ENCODE results near the gene RASSF8. TPM values are rescaled to one million over a fixed set of nuclear protein-coding genes. Genes with fewer than 3 reads are reported as not detected.

Gene RASSF8
- total RNA-seq, 4 donors from 2014 or later, result 93.2 to 127 (median 111) TPM

DNA sequence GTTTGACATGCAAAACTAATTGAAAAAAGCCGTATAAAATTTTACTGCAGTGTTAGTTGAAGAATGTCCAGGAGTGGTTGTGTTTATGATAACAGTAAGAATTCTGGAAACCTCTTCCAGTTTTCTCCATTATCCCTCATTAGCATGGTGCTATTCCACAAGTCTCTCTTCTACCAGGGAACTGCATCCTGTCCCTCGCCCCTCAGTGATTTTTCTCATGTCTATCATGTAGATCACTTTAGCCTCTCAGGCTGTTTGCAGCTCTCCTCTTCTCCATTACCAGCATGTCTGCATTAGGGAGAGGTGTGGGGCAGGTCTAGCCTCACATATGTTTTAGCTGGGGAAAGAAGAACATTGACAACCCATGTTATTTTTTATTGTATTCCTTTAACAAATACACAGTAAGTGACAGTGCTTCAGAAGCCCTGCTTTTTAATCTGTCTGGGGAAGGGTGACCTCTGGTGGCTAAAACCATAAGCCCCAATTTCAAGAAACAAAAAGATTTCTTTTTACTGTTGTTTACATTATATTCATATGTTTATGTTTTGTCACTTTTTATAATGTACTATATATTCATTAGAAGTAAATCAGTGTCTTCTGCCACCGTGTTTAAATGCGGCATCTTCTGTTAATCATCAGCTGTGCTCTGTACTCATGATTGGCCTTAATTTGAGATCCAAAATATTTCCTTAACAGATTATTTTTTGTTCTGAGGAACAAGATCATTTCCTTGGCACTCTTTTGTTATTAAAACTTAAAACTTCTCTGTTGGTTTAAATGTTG lies 70.7 kb downstream of the RASSF8 start:
- no peaks in the 10 kb centered on the region for H3K27me3 ChIP-seq
- no peaks in the 10 kb centered on the region for H3K36me3 ChIP-seq
- peak; percentile 28 for ATAC-seq
- H3K4me1 ChIP-seq, result peaks cover 6 to 61% (median 16%) of the 10 kb centered on the region in 3 donors
- 27 to 36% methylated on average over 4 of the region's 4 CpGs for WGBS, 2 donors (ENCODE audit: low coverage in 1 of 2)
- H3K4me3 ChIP-seq, result no peak overlapping the region
- H3K9me3 ChIP-seq, result no peaks in the 10 kb centered on the region
- no peak for TF ChIP-seq POLR2AphosphoS5 (IDR thresholded peaks at IDR 0.05)
- TF ChIP-seq, protein P1, sequence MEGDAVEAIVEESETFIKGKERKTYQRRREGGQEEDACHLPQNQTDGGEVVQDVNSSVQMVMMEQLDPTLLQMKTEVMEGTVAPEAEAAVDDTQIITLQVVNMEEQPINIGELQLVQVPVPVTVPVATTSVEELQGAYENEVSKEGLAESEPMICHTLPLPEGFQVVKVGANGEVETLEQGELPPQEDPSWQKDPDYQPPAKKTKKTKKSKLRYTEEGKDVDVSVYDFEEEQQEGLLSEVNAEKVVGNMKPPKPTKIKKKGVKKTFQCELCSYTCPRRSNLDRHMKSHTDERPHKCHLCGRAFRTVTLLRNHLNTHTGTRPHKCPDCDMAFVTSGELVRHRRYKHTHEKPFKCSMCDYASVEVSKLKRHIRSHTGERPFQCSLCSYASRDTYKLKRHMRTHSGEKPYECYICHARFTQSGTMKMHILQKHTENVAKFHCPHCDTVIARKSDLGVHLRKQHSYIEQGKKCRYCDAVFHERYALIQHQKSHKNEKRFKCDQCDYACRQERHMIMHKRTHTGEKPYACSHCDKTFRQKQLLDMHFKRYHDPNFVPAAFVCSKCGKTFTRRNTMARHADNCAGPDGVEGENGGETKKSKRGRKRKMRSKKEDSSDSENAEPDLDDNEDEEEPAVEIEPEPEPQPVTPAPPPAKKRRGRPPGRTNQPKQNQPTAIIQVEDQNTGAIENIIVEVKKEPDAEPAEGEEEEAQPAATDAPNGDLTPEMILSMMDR (IDR thresholded peaks at IDR 0.05), result peak; percentile 67 to 83 (median 76)
- H3K27ac ChIP-seq, result peak overlapping the region; percentile 1 to 29 (median 16)

DNA sequence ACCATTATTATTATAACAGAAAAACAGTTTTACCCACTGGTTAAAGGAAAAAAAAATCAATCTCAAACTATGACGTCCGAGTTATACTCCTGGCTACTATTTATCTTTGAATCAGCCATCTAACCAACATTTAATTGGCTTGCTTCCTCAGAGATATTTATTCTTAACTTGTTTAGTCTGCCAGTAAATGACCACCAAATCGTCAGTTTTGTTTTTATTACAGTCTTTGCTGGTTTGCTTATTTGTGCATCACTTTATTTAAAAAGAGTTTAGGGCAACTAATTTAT lies 71.2 kb downstream of the RASSF8 start:
- TF ChIP-seq POLR2AphosphoS5 (IDR thresholded peaks at IDR 0.05), result no peak
- no peak for TF ChIP-seq POLR2A (IDR thresholded peaks at IDR 0.05)
- no peak for TF ChIP-seq EP300 (IDR thresholded peaks at IDR 0.05)
- TF ChIP-seq, protein P1 (IDR thresholded peaks at IDR 0.05), result no peak
- peak overlapping the region; percentile 1 to 29 (median 16) for H3K27ac ChIP-seq
- 10 to 40% methylated on average over 3 of the region's 3 CpGs for WGBS, 2 donors (ENCODE audit: low coverage in 1 of 2)
- peaks cover 9 to 67% (median 16%) of the 10 kb centered on the region in 3 donors for H3K4me1 ChIP-seq
- no peaks in the 10 kb centered on the region for H3K36me3 ChIP-seq
- ATAC-seq, result no peak
- H3K27me3 ChIP-seq, result no peaks in the 10 kb centered on the region
- no peaks in the 10 kb centered on the region for H3K9me3 ChIP-seq
- no peak overlapping the region for H3K4me3 ChIP-seq

DNA sequence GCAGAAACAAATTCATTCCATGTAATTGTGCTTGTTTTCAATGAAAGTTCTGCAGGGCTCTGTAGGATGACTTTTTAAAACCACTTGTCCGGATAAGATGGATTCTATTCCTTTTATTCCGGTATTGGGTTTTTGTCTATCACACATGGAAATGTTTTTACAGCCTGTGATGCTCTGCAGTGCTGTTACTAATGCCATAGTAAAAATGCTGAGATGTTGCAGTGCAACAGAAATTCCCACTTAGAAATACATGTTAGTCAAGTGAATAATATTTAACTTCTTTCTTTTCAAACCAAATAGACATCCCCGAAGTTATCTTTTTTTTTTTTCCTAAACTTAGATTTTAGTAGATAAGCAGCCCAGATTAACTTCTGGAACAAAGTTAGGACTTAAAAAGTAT lies 71.9 kb downstream of the RASSF8 start:
- H3K27ac ChIP-seq, result no peak overlapping the region
- ATAC-seq, result no peak
- 82 to 89% methylated on average over 3 of the region's 3 CpGs for WGBS, 2 donors (ENCODE audit: low coverage in 1 of 2)
- H3K36me3 ChIP-seq, result no peaks in the 10 kb centered on the region
- H3K9me3 ChIP-seq, result no peaks in the 10 kb centered on the region
- TF ChIP-seq POLR2AphosphoS5 (IDR thresholded peaks at IDR 0.05) (no peak), POLR2A (IDR thresholded peaks at IDR 0.05) (no peak)
- peaks cover 9 to 70% (median 16%) of the 10 kb centered on the region in 3 donors for H3K4me1 ChIP-seq
- H3K27me3 ChIP-seq, result no peaks in the 10 kb centered on the region
- no peak overlapping the region for H3K4me3 ChIP-seq

DNA sequence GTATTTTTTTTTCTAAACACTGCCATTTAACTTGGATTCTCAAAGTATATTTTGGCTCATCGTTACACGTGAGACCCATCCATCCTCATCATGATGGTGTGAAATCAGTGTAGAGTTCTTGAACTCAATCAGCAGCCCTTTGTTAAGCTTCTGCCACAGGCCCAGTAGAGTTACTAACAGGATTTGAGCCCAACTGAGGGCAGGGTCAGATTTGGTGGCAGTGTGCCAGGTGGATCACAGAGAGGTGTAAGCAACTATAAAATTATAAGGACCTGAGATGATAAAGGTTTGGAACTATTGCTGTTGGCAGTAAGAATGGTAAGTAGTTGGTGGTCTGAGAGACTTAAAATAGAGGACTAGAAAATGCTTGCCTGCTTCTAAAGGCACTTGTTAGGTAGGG lies 72.8 kb downstream of the RASSF8 start:
- H3K36me3 ChIP-seq, result no peaks in the 10 kb centered on the region
- H3K4me3 ChIP-seq, result no peak overlapping the region
- H3K27me3 ChIP-seq, result no peaks in the 10 kb centered on the region
- H3K27ac ChIP-seq, result no peak overlapping the region
- H3K9me3 ChIP-seq, result no peaks in the 10 kb centered on the region
- 60 to 91% methylated on average over 1 to 2 of the region's 2 CpGs for WGBS, 2 donors (ENCODE audit: low coverage in 1 of 2)
- ATAC-seq, result no peak
- peaks cover 9 to 70% (median 16%) of the 10 kb centered on the region in 3 donors for H3K4me1 ChIP-seq
- no peak for TF ChIP-seq POLR2A (IDR thresholded peaks at IDR 0.05)
- no peak for TF ChIP-seq POLR2AphosphoS5 (IDR thresholded peaks at IDR 0.05)
- TF ChIP-seq, protein P1 (IDR thresholded peaks at IDR 0.05), result no peak
- TF ChIP-seq EP300 (IDR thresholded peaks at IDR 0.05), result no peak

DNA sequence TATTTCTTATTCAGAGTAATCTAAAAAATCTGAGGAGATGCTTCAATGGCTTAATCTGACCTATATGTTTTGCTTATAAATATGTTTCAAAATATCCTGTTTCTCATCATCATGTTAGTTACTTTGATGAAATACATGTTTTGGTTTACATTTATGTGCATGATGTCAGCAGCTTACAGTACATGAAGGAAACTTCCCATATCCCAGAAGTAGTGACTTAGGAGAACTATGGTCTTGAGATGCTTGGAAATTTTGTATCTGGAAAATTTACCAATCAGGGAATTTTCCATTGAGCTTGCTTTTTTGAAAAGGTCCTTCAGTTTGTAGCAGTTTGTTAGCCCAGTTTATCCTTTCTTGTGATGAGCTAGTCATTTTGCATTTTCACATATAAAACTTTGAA lies 73.3 kb downstream of the RASSF8 start:
- ATAC-seq, result no peak
- H3K27me3 ChIP-seq, result no peaks in the 10 kb centered on the region
- H3K27ac ChIP-seq, result no peak overlapping the region
- TF ChIP-seq POLR2A (IDR thresholded peaks at IDR 0.05) (no peak), POLR2AphosphoS5 (IDR thresholded peaks at IDR 0.05) (no peak), EP300 (IDR thresholded peaks at IDR 0.05) (no peak)
- TF ChIP-seq, protein P1 (IDR thresholded peaks at IDR 0.05), result no peak
- no peaks in the 10 kb centered on the region for H3K9me3 ChIP-seq
- H3K4me3 ChIP-seq, result no peak overlapping the region
- peaks cover 9 to 70% (median 16%) of the 10 kb centered on the region in 3 donors for H3K4me1 ChIP-seq
- no peaks in the 10 kb centered on the region for H3K36me3 ChIP-seq
